Naive thymus-derived CD4-positive, alpha-beta T cell (primary cell): ENCODE results near the gene PPP2R2D. TPM values are rescaled to one million over a fixed set of nuclear protein-coding genes. Genes with fewer than 3 reads are reported as not detected.

ENCODE experiments used
- ATAC-seq: fragments of 150-1000 bp; cut with Tn5 transposase; 2 replicates; pipeline ENCODE4 v1.10.0; 2021; ENCODE audit warnings: mild to moderate bottlenecking, moderate library complexity
- CTCF ChIA-PET: fragments of 350-600 bp; sonication (Branson Sonifier 250); formaldehyde crosslinking; loops from one replicate; lab custom pipeline; 2021; ENCODE audit warnings: antibody characterized with exemption; lab: Charles Lee
- POLR2A ChIA-PET: fragments of 350-600 bp; sonication (Branson Sonifier 250); formaldehyde crosslinking; loops from one replicate; lab custom pipeline; 2021; ENCODE audit warnings: antibody characterized with exemption, inconsistent platforms; lab: Charles Lee
- DNase-seq, 9 donors: peaks; one replicate each; pipeline versions ENCODE4 v3.0.0 to v3.0.0-alpha.2; 2020 to 2022; ENCODE audit warnings: mixed read lengths in 1 of 9
- H3K27ac ChIP-seq: one replicate; pipeline ENCODE4 v1.7.0; 2013; ENCODE audit warnings: mild to moderate bottlenecking, low read depth, low read length, moderate library complexity
- H3K27me3 ChIP-seq, 2 donors: one replicate each; pipeline ENCODE4 v1.7.0; 2013; ENCODE audit warnings: low read length in 2 of 2, mild to moderate bottlenecking in 2 of 2, moderate library complexity in 2 of 2; ENCODE audit not compliant: control insufficient read depth in 2 of 2, insufficient read depth in 2 of 2
- H3K36me3 ChIP-seq, 3 experiments: 1 replicate in 2 of 3; 2 replicates in 1 of 3; pipeline ENCODE4 v1.7.0; 2013; ENCODE audit warnings: low read length in 3 of 3, mild to moderate bottlenecking in 3 of 3, moderate library complexity in 1 of 3; ENCODE audit not compliant: insufficient read depth in 3 of 3, control insufficient read depth in 2 of 3
- H3K4me1 ChIP-seq, 2 donors: one replicate each; pipeline ENCODE4 v1.7.0; 2013; ENCODE audit warnings: low read length in 2 of 2, mild to moderate bottlenecking in 2 of 2, moderate library complexity in 1 of 2; ENCODE audit not compliant: control insufficient read depth in 2 of 2, insufficient read depth in 2 of 2
- H3K4me3 ChIP-seq: 2 replicates; pipeline ENCODE4 v1.7.0; 2013; ENCODE audit warnings: mild to moderate bottlenecking, low read length
- H3K9me3 ChIP-seq, 3 experiments: 1 replicate in 2 of 3; 2 replicates in 1 of 3; pipeline ENCODE4 v1.7.0; 2013; ENCODE audit warnings: low read length in 3 of 3; ENCODE audit not compliant: control insufficient read depth in 2 of 3
- H3K27ac Mint-ChIP-seq, 9 donors: one replicate each; pipeline ENCODE4 v1.8.0; 2020 to 2022; ENCODE audit warnings: mixed read lengths in 9 of 9, mild to moderate bottlenecking in 8 of 9, moderate library complexity in 5 of 9, inconsistent platforms in 2 of 9
- H3K27me3 Mint-ChIP-seq, 5 donors: one replicate each; pipeline ENCODE4 v1.8.0; 2021 to 2022; ENCODE audit warnings: mixed read lengths in 5 of 5, mild to moderate bottlenecking in 1 of 5
- H3K36me3 Mint-ChIP-seq, 5 donors: one replicate each; pipeline ENCODE4 v1.8.0; 2020 to 2022; ENCODE audit warnings: mixed read lengths in 5 of 5, mild to moderate bottlenecking in 3 of 5, inconsistent platforms in 1 of 5
- H3K4me1 Mint-ChIP-seq, 7 donors: one replicate each; pipeline ENCODE4 v1.8.0; 2020 to 2022; ENCODE audit warnings: mixed read lengths in 7 of 7, mild to moderate bottlenecking in 3 of 7, inconsistent platforms in 1 of 7
- H3K4me3 Mint-ChIP-seq, 10 donors: one replicate each; pipeline ENCODE4 v1.8.0; 2020 to 2022; ENCODE audit warnings: mild to moderate bottlenecking in 10 of 10, mixed read lengths in 10 of 10, moderate library complexity in 6 of 10, inconsistent platforms in 2 of 10
- H3K9me3 Mint-ChIP-seq, 11 donors: one replicate each; pipeline ENCODE4 v1.8.0; 2020 to 2022; ENCODE audit warnings: mixed read lengths in 11 of 11, mild to moderate bottlenecking in 4 of 11, inconsistent platforms in 1 of 11, moderate library complexity in 1 of 11
- intact Hi-C, 2 donors: fragments of 100-400 bp; cut with micrococcal nuclease; formaldehyde crosslinking; loops; one replicate each; pipeline ENCODE4 v1.15.1; 2023
- polyA plus RNA-seq, 2 donors: library from polyadenylated mRNA; unstranded; fragments of 300-500 nt; fragmentation: Illumina TruSeq; gene quantifications; one replicate each; pipeline ENCODE4 v1.2.3, GENCODE V29; 2021
- total RNA-seq, 6 experiments: library from RNA in 5 of 6; stranded (reverse) in 5 of 6; gene quantifications; 1 replicate in 5 of 6; 2 replicates in 1 of 6; pipeline ENCODE4 v1.2.3 and lab custom pipeline; 2021 to 2026

Gene PPP2R2D
- total and polyA plus RNA-seq, 7 experiments from 2014 or later: 35.0 to 61.3 (median 40.1) TPM

DNA sequence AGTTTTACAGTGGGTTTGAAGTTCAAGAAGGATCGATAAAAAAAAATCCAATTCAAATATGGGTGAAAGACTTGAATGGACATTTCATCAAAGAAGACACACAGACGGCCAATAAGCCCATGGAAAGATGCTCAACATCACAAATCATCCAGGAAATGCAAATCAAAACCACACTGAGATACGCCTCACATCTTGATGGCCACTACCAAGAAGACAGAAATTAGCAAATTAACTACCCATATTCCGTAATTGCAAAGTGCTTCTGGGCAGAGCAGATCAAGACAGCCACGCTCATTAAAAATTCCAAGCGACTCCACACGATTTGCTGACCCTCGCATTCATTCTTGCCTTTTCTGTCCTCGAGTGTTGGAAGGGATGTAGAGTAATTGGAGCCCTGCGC lies 34.1 kb upstream of the PPP2R2D start:
- intact Hi-C loops: no loop called here
- DNase-seq (no peak), ATAC-seq (no peak)
- no peaks in the 10 kb centered on the region for H3K4me1 ChIP-seq
- Mint-ChIP-seq H3K9me3 (no peaks in the 10 kb centered on the region), H3K27ac (no peak overlapping the region), H3K36me3 (no peaks in the 10 kb centered on the region), H3K4me3 (no peak overlapping the region), H3K27me3 (peaks cover 0 to 15% (median 13%) of the 10 kb centered on the region in 5 donors), H3K4me1 (peaks cover 0 to 2% (median 0%) of the 10 kb centered on the region in 7 donors)
- no peaks in the 10 kb centered on the region for H3K9me3 ChIP-seq
- POLR2A ChIA-PET: no interaction called here
- no peaks in the 10 kb centered on the region for H3K27me3 ChIP-seq
- no peak overlapping the region for H3K4me3 ChIP-seq
- H3K27ac ChIP-seq: no peak overlapping the region
- CTCF ChIA-PET: no interaction called here
- no peaks in the 10 kb centered on the region for H3K36me3 ChIP-seq

- no peaks in the 10 kb centered on the region for H3K9me3 ChIP-seq
- H3K36me3 ChIP-seq: no peaks in the 10 kb centered on the region
- no peak overlapping the region for H3K27ac ChIP-seq
- no peaks in the 10 kb centered on the region for H3K4me1 ChIP-seq
- ChIA-PET POLR2A (no interaction called here), CTCF (no interaction called here)
- no peak for DNase-seq
- H3K27me3 ChIP-seq: no peaks in the 10 kb centered on the region
- Mint-ChIP-seq H3K9me3 (no peaks in the 10 kb centered on the region), H3K36me3 (no peaks in the 10 kb centered on the region), H3K27me3 (peaks cover 0 to 6% (median 3%) of the 10 kb centered on the region in 5 donors), H3K4me3 (no peak overlapping the region), H3K4me1 (peaks cover 0 to under 1% (median 0%) of the 10 kb centered on the region in 7 donors), H3K27ac (no peak overlapping the region)
- no peak for ATAC-seq
- no peak overlapping the region for H3K4me3 ChIP-seq
- intact Hi-C loops: no loop called here
Measured at GRCh38 chr10:131868436-131868835, 32.4 kb upstream of the PPP2R2D start.

- H3K27me3 Mint-ChIP-seq: peaks cover 0 to 11% (median 7%) of the 10 kb centered on the region in 5 donors
- H3K27ac Mint-ChIP-seq: no peak overlapping the region
- Histone ChIP-seq H3K4me1 (no peaks in the 10 kb centered on the region), H3K27ac (no peak overlapping the region), H3K27me3 (no peaks in the 10 kb centered on the region), H3K36me3 (no peaks in the 10 kb centered on the region), H3K4me3 (no peak overlapping the region), H3K9me3 (no peaks in the 10 kb centered on the region)
- ChIA-PET POLR2A (no interaction called here), CTCF (no interaction called here)
- H3K9me3 Mint-ChIP-seq: no peaks in the 10 kb centered on the region
- H3K4me3 Mint-ChIP-seq: no peak overlapping the region
- H3K4me1 Mint-ChIP-seq: peaks cover 0 to 1% (median 0%) of the 10 kb centered on the region in 7 donors
- intact Hi-C loops: no loop called here
- ATAC-seq (no peak), DNase-seq (no peak)
- H3K36me3 Mint-ChIP-seq: no peaks in the 10 kb centered on the region
Measured at GRCh38 chr10:131869344-131869743, 31.5 kb upstream of the PPP2R2D start.

DNA sequence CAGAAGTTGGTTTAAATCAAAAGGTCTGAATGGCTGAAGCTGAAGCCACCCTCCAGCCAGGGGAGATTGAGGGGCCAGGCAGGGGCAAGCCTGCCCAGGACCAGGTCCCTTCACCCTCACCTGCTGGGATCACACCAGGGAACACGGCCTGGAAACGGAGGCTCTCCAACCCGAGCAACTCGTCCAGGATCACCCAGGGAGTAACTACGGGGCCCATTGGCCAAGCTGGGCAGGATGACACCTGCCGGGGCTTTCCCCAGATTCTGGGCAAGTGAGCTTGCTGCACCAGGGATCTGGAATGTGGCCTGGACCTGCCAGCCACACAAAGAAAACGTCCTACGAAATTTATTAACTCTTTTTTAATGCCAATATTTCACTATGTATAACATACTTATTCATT lies 30.4 kb upstream of the PPP2R2D start:
- Mint-ChIP-seq H3K27ac (no peak overlapping the region), H3K4me1 (peaks cover 0 to 7% (median 4%) of the 10 kb centered on the region in 7 donors), H3K36me3 (no peaks in the 10 kb centered on the region), H3K27me3 (peaks cover 3 to 17% (median 7%) of the 10 kb centered on the region in 5 donors), H3K4me3 (no peak overlapping the region), H3K9me3 (no peaks in the 10 kb centered on the region)
- H3K36me3 ChIP-seq: no peaks in the 10 kb centered on the region
- no peaks in the 10 kb centered on the region for H3K4me1 ChIP-seq
- ChIA-PET CTCF (no interaction called here), POLR2A (no interaction called here)
- no peaks in the 10 kb centered on the region for H3K27me3 ChIP-seq
- no peak for ATAC-seq
- H3K27ac ChIP-seq: no peak overlapping the region
- no peaks in the 10 kb centered on the region for H3K9me3 ChIP-seq
- intact Hi-C loops: no loop called here
- no peak for DNase-seq
- H3K4me3 ChIP-seq: no peak overlapping the region

GRCh38 chr10:131870831-131871672 lies 29.8 kb upstream of the PPP2R2D start:
- H3K9me3 Mint-ChIP-seq: no peaks in the 10 kb centered on the region
- ATAC-seq (no peak), DNase-seq (no peak)
- H3K4me1 Mint-ChIP-seq: peaks cover 0 to 7% (median 4%) of the 10 kb centered on the region in 7 donors
- H3K27me3 Mint-ChIP-seq: peaks cover 3 to 13% (median 7%) of the 10 kb centered on the region in 5 donors
- no peaks in the 10 kb centered on the region for H3K9me3 ChIP-seq
- H3K36me3 Mint-ChIP-seq: no peaks in the 10 kb centered on the region
- H3K27me3 ChIP-seq: no peaks in the 10 kb centered on the region
- H3K27ac ChIP-seq: no peak overlapping the region
- H3K4me3 ChIP-seq: no peak overlapping the region
- H3K36me3 ChIP-seq: no peaks in the 10 kb centered on the region
- intact Hi-C loops: no loop called here
- H3K27ac Mint-ChIP-seq: no peak overlapping the region
- H3K4me1 ChIP-seq: no peaks in the 10 kb centered on the region
- CTCF ChIA-PET: no interaction called here
- POLR2A ChIA-PET: no interaction called here
- H3K4me3 Mint-ChIP-seq: no peak overlapping the region

DNA sequence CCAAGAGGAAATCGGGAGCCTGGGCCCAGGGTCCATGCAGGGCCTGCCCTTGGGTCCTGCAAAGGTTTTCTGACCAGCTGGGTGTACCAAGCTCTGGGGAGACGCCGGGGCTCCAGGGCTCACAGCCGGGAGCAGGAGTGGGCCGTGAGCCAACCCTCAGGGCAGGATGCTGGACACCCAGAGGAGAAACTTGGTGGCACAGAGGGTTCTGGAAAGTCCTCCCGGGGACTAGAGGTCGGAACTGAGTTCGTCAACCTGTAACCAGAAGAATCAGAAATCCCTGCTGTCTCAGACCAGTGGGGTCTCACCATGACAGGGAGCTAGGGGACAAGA lies 29.2 kb upstream of the PPP2R2D start:
- H3K4me3 Mint-ChIP-seq: no peak overlapping the region
- H3K36me3 Mint-ChIP-seq: no peaks in the 10 kb centered on the region
- DNase-seq (no peak), ATAC-seq (no peak)
- Histone ChIP-seq H3K4me3 (no peak overlapping the region), H3K27ac (no peak overlapping the region), H3K9me3 (no peaks in the 10 kb centered on the region), H3K27me3 (no peaks in the 10 kb centered on the region), H3K4me1 (no peaks in the 10 kb centered on the region), H3K36me3 (no peaks in the 10 kb centered on the region)
- H3K9me3 Mint-ChIP-seq: no peaks in the 10 kb centered on the region
- peaks cover 0 to 7% (median 4%) of the 10 kb centered on the region in 7 donors for H3K4me1 Mint-ChIP-seq
- POLR2A ChIA-PET: no interaction called here
- H3K27me3 Mint-ChIP-seq: peaks cover 3 to 18% (median 7%) of the 10 kb centered on the region in 5 donors
- intact Hi-C loops: no loop called here
- CTCF ChIA-PET: no interaction called here
- H3K27ac Mint-ChIP-seq: no peak overlapping the region
